Pancreas (tissue), 10 donors: ENCODE measurements around the gene FHOD3. TPM values are rescaled to one million over a fixed set of nuclear protein-coding genes. Genes with fewer than 3 reads are reported as not detected.

Experiments used
- ATAC-seq, 4 donors: fragments of 200-7000 bp; cut with Tn5 transposase; one replicate each; pipeline versions ENCODE4 v1.8.0 to v1.9.1; 2020; ENCODE audit warnings: mild to moderate bottlenecking in 4 of 4, moderate library complexity in 4 of 4
- DNase-seq, 6 donors: peaks; one replicate each; pipeline ENCODE4 v3.0.0-alpha.2; 2020
- FAIRE-seq: peaks from 2 replicates; lab custom pipeline; 2012; peaks lifted over from hg19 to GRCh38; lab: Jason Lieb, UNC
- H3K27ac ChIP-seq, 4 donors: fragments of 200-600 bp; sonication (generic); 1 replicate in 3 of 4; 2 replicates in 1 of 4; pipeline versions ENCODE4 v1.5.0 to v1.8.0; 2020
- H3K27me3 ChIP-seq, 4 donors: fragments of 200-600 bp; one replicate each; pipeline ENCODE4 v1.8.0; 2021
- H3K36me3 ChIP-seq, 3 donors: fragments of 200-600 bp; sonication (generic) in 1 of 3; one replicate each; pipeline versions ENCODE4 v1.5.0 to v1.8.0; 2020 to 2021
- H3K4me1 ChIP-seq, 3 donors: fragments of 200-600 bp; one replicate each; pipeline ENCODE4 v1.8.0; 2021
- H3K4me3 ChIP-seq, 4 donors: fragments of 200-600 bp; sonication (generic) in 2 of 4; one replicate each; pipeline versions ENCODE4 v1.5.0 to v1.8.0; 2020 to 2021
- H3K9me3 ChIP-seq, 4 donors: fragments of 200-600 bp; one replicate each; pipeline ENCODE4 v1.8.0; 2021
- WGBS, 2 donors: extraction: QIAGEN DNeasy Blood & Tissue Kit; methylation state at CpG; one replicate each; pipeline ENCODE4 v1.1.7; 2013; 5-methylcytosine and 5-hydroxymethylcytosine counted together
- intact Hi-C, 3 donors: fragments of 100-400 bp; cut with DNase I; formaldehyde crosslinking; loops; one replicate each; pipeline versions ENCODE4 v1.11.1 to v1.14.2; 2022
- polyA plus RNA-seq, 2 donors: library from polyadenylated mRNA; stranded (reverse); fragments of 200-250 nt; gene quantifications; one replicate each; pipeline ENCODE4 v1.2.3, GENCODE V29; 2013
- total RNA-seq, 6 donors: library from RNA; stranded (reverse); fragmentation: NEBNext Ultra II Directional in 4 of 6; extraction: Animal tissue kit (Norgen Biotek cat#: 25700) in 4 of 6; gene quantifications; one replicate each; pipeline versions ENCODE4 v1.2.1 to v1.2.4, GENCODE V29; 2021 to 2023
- TF ChIP-seq, protein P1 (sequence below), 4 donors: fragments of 200-600 bp; sonication (generic) in 3 of 4; IDR thresholded peaks; one replicate each; pipeline versions ENCODE4 v1.5.0 to v1.8.0; 2021; ENCODE audit warnings: antibody characterized with exemption in 4 of 4
- donor health status: healthy with polysubstance abuse.
- donor health status: DM: no; HTN: no; CAD: no; lungs with moderate emphysema.
- donor health status: DM: no; HTN: no; CAD: no.
- donor health status: control.
- donor health status: control.
- donor health status: Bipolar disorder and iron deficiency.
- donor health status: DM: yes; HTN: yes; CAD: no.
- donor health status: DM: no; HTN: no; CAD: no.
- donor health status: DM: no; HTN: no; CAD: no.
- donor health status: DM: yes; HTN: yes; CAD: no.

FHOD3 gene
- total and polyA plus RNA-seq, 8 donors, result 0.25 to 4.3 (median 1.2) TPM

GRCh38 chr18:36455931-36456330, 158.4 kb downstream of the FHOD3 start:
- no peak for DNase-seq
- WGBS, 2 donors, result 84 to 90% methylated on average over 4 of the region's 4 CpGs
- no peaks in the 10 kb centered on the region for H3K9me3 ChIP-seq
- intact Hi-C loops, result no loop called here
- ATAC-seq, result no peak
- no peak for FAIRE-seq
- H3K27ac ChIP-seq, result no peak overlapping the region
- TF ChIP-seq, protein P1, sequence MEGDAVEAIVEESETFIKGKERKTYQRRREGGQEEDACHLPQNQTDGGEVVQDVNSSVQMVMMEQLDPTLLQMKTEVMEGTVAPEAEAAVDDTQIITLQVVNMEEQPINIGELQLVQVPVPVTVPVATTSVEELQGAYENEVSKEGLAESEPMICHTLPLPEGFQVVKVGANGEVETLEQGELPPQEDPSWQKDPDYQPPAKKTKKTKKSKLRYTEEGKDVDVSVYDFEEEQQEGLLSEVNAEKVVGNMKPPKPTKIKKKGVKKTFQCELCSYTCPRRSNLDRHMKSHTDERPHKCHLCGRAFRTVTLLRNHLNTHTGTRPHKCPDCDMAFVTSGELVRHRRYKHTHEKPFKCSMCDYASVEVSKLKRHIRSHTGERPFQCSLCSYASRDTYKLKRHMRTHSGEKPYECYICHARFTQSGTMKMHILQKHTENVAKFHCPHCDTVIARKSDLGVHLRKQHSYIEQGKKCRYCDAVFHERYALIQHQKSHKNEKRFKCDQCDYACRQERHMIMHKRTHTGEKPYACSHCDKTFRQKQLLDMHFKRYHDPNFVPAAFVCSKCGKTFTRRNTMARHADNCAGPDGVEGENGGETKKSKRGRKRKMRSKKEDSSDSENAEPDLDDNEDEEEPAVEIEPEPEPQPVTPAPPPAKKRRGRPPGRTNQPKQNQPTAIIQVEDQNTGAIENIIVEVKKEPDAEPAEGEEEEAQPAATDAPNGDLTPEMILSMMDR (IDR thresholded peaks at IDR 0.05), result no peak
- H3K27me3 ChIP-seq, result no peaks in the 10 kb centered on the region
- no peaks in the 10 kb centered on the region for H3K36me3 ChIP-seq
- H3K4me1 ChIP-seq, result peaks cover 0 to 7% (median 5%) of the 10 kb centered on the region in 3 donors
- H3K4me3 ChIP-seq, result no peak overlapping the region

DNA sequence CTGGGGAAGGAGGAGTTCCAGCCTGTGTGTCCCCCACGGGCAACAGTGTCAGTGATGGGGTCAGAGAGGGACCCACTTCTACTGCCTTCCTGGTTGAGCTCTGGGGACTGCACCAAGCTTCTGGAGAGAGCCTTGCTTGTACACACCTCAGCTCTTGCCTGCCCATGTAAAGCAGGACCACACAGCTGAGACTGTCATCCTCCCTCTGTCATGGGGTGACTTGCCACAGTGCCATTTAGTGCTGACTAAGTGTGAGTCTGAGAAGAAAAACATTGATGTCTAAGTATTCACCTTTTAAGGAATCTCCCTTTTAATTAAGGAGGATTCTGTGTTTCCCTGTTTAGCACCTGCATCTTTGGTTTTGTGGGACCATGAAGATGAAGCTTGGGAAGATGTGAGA, 159.1 kb downstream of the FHOD3 start:
- Histone ChIP-seq H3K27ac (no peak overlapping the region), H3K9me3 (no peaks in the 10 kb centered on the region), H3K27me3 (no peaks in the 10 kb centered on the region), H3K4me1 (peaks cover 0 to 7% (median 5%) of the 10 kb centered on the region in 3 donors), H3K4me3 (no peak overlapping the region), H3K36me3 (no peaks in the 10 kb centered on the region)
- DNase-seq, result no peak
- no peak for FAIRE-seq
- ATAC-seq, result no peak
- intact Hi-C loops, result no loop called here
- WGBS, 2 donors, result 91 to 98% methylated on average over 1 of the region's 1 CpG
- TF ChIP-seq, protein P1 (IDR thresholded peaks at IDR 0.05), result no peak

- no peaks in the 10 kb centered on the region for H3K36me3 ChIP-seq
- H3K9me3 ChIP-seq, result no peaks in the 10 kb centered on the region
- H3K4me1 ChIP-seq, result peaks cover 0 to 7% (median 5%) of the 10 kb centered on the region in 3 donors
- no peaks in the 10 kb centered on the region for H3K27me3 ChIP-seq
- FAIRE-seq (no peak), DNase-seq (no peak), ATAC-seq (no peak)
- intact Hi-C loops, result no loop called here
- WGBS, 2 donors, result 57 to 90% methylated on average over 1 of the region's 1 CpG
- H3K27ac ChIP-seq, result no peak overlapping the region
- no peak overlapping the region for H3K4me3 ChIP-seq
- TF ChIP-seq, protein P1 (IDR thresholded peaks at IDR 0.05), result no peak
Measured at GRCh38 chr18:36457683-36458082, 160.2 kb downstream of the FHOD3 start.

DNA sequence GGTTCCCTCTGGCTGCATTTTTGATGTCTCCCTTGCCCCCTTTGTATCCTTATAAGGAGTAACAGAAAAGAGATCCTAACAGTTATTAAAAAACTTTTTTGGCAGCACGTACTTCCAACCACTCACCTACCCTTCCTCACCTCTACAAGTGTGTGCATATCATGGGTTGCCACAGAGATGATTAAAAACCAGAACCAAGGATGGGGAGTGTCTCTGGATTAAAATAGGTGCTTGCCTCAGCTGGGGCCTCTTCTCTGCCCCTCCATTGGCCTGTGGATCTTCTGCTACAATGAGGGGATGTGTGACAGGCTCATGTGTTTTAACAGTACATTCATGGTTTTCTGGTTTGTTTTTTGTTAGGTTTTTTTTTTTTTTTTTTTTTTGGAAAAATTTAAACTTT, 160.8 kb downstream of the FHOD3 start:
- DNase-seq, result no peak
- H3K4me1 ChIP-seq, result peaks cover 0 to 7% (median 5%) of the 10 kb centered on the region in 3 donors
- no peaks in the 10 kb centered on the region for H3K27me3 ChIP-seq
- FAIRE-seq, result no peak
- TF ChIP-seq, protein P1 (IDR thresholded peaks at IDR 0.05), result no peak
- H3K4me3 ChIP-seq, result no peak overlapping the region
- no peaks in the 10 kb centered on the region for H3K36me3 ChIP-seq
- H3K27ac ChIP-seq, result no peak overlapping the region
- no peaks in the 10 kb centered on the region for H3K9me3 ChIP-seq
- intact Hi-C loops, result no loop called here
- 86 to 89% methylated on average over 1 of the region's 1 CpG for WGBS, 2 donors
- ATAC-seq, result no peak

DNA sequence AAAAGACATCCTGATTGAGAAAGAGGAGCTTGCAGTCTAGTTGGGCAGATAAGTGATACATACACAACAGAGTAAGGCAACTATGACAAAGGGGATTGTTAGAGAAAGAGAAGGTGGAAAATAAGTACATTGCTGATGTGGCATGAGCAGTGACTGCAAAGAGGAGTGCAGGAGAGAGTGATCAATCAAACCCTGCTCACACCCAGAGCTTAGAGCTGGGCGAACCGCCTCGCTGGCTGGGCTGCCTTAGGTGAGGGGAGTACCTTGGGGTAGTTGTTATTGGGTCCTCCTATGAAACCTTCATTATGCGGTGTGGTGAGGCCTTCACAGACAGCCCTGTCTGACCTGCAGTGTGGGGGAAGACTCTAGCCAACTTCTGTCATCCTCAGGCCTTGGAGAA, 161.7 kb downstream of the FHOD3 start:
- FAIRE-seq (no peak), DNase-seq (no peak), ATAC-seq (no peak)
- 91 to 92% methylated on average over 4 of the region's 4 CpGs for WGBS, 2 donors
- intact Hi-C loops, result no loop called here
- Histone ChIP-seq H3K4me3 (no peak overlapping the region), H3K4me1 (peaks cover 0 to 7% (median 5%) of the 10 kb centered on the region in 3 donors), H3K36me3 (no peaks in the 10 kb centered on the region), H3K27ac (no peak overlapping the region), H3K27me3 (no peaks in the 10 kb centered on the region), H3K9me3 (no peaks in the 10 kb centered on the region)
- TF ChIP-seq, protein P1 (IDR thresholded peaks at IDR 0.05), result no peak
